22Rv1 (cell line): ENCODE measurements around the gene BMS1.

Experiments
- ZFX ChIP-seq: fragments of 450-650 bp; IDR thresholded peaks from 2 replicates; pipeline ENCODE4 v1.6.1; 2017; ENCODE audit warnings: antibody characterized with exemption, borderline replicate concordance
- TF ChIP-seq, protein P1 (sequence below): fragments of 450-650 bp; IDR thresholded peaks from 2 replicates; pipeline ENCODE4 v1.5.1; 2017; ENCODE audit warnings: mild to moderate bottlenecking

DNA sequence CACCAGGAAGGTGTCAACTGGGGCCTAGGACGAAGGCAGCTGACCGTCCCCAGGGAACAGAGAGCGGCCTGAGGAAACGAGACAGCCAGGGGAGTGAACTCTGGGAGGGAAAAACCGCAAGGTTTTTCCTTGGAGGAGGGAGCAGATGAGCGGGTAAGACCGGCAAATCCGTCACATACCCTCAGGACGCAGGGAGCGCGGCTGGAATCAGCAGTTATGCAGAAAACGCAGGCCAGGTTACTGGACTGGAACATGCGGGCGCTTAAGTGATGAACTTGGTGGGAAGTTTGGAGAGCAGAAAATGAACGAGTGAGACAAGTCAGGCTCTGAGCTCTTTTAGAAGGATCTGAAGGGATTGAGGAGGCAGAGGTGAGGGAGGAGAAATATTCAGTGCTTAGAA, 76.7 kb downstream of the BMS1 start:
- TF ChIP-seq, protein P1, sequence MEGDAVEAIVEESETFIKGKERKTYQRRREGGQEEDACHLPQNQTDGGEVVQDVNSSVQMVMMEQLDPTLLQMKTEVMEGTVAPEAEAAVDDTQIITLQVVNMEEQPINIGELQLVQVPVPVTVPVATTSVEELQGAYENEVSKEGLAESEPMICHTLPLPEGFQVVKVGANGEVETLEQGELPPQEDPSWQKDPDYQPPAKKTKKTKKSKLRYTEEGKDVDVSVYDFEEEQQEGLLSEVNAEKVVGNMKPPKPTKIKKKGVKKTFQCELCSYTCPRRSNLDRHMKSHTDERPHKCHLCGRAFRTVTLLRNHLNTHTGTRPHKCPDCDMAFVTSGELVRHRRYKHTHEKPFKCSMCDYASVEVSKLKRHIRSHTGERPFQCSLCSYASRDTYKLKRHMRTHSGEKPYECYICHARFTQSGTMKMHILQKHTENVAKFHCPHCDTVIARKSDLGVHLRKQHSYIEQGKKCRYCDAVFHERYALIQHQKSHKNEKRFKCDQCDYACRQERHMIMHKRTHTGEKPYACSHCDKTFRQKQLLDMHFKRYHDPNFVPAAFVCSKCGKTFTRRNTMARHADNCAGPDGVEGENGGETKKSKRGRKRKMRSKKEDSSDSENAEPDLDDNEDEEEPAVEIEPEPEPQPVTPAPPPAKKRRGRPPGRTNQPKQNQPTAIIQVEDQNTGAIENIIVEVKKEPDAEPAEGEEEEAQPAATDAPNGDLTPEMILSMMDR, result no peak
- no peak for TF ChIP-seq ZFX
